Measurements from ENCODE around the gene GPR146. TPM values are rescaled to one million over a fixed set of nuclear protein-coding genes. Genes with fewer than 3 reads are reported as not detected.

GPR146 gene
- polyA plus RNA-seq, 1 donor: 4.0 TPM

- DNase-seq: no peak
- H3K4me1 ChIP-seq (ENCODE audit: control insufficient read depth, insufficient read depth, low read length): peaks cover 3% of the 10 kb centered on the region
- H3K36me3 ChIP-seq (ENCODE audit: control insufficient read depth, insufficient read depth, low read length): no peaks in the 10 kb centered on the region
- no peak overlapping the region for H3K27ac ChIP-seq (ENCODE audit: low read length)
- no CpG with 5 or more reads among the region's 21 CpGs for WGBS (ENCODE audit: insufficient coverage, low lambda C conversion rate)
- no peak overlapping the region for H3K4me3 ChIP-seq (ENCODE audit: low read length)
- peaks cover 3% of the 10 kb centered on the region for H3K9me3 ChIP-seq (ENCODE audit: control insufficient read depth, low read depth, low read length)
- H3K27me3 ChIP-seq (ENCODE audit: control insufficient read depth, insufficient read depth, low read length): no peaks in the 10 kb centered on the region
Observed at GRCh38 chr7:1103789-1104515, 59.6 kb downstream of the GPR146 start.

- DNase-seq: no peak
- H3K4me3 ChIP-seq (ENCODE audit: low read length): no peak overlapping the region
- peaks cover 3% of the 10 kb centered on the region for H3K4me1 ChIP-seq (ENCODE audit: control insufficient read depth, insufficient read depth, low read length)
- H3K36me3 ChIP-seq (ENCODE audit: control insufficient read depth, insufficient read depth, low read length): no peaks in the 10 kb centered on the region
- H3K9me3 ChIP-seq (ENCODE audit: control insufficient read depth, low read depth, low read length): peaks cover 3% of the 10 kb centered on the region
- H3K27me3 ChIP-seq (ENCODE audit: control insufficient read depth, insufficient read depth, low read length): no peaks in the 10 kb centered on the region
- 100% methylated on average over 1 of the region's 13 CpGs for WGBS (ENCODE audit: insufficient coverage, low lambda C conversion rate)
- H3K27ac ChIP-seq (ENCODE audit: low read length): no peak overlapping the region
Observed at GRCh38 chr7:1104516-1105179, 60.3 kb downstream of the GPR146 start.

- H3K36me3 ChIP-seq (ENCODE audit: control insufficient read depth, insufficient read depth, low read length): no peaks in the 10 kb centered on the region
- DNase-seq: no peak
- H3K27me3 ChIP-seq (ENCODE audit: control insufficient read depth, insufficient read depth, low read length): no peaks in the 10 kb centered on the region
- no CpG with 5 or more reads among the region's 11 CpGs for WGBS (ENCODE audit: insufficient coverage, low lambda C conversion rate)
- H3K27ac ChIP-seq (ENCODE audit: low read length): no peak overlapping the region
- peaks cover 3% of the 10 kb centered on the region for H3K9me3 ChIP-seq (ENCODE audit: control insufficient read depth, low read depth, low read length)
- H3K4me1 ChIP-seq (ENCODE audit: control insufficient read depth, insufficient read depth, low read length): peaks cover 3% of the 10 kb centered on the region
- H3K4me3 ChIP-seq (ENCODE audit: low read length): no peak overlapping the region
Observed at GRCh38 chr7:1105189-1105588, 60.8 kb downstream of the GPR146 start.

GRCh38 chr7:1106063-1106792, 61.9 kb downstream of the GPR146 start:
- H3K36me3 ChIP-seq (ENCODE audit: control insufficient read depth, insufficient read depth, low read length): no peaks in the 10 kb centered on the region
- no peaks in the 10 kb centered on the region for H3K4me1 ChIP-seq (ENCODE audit: control insufficient read depth, insufficient read depth, low read length)
- H3K27ac ChIP-seq (ENCODE audit: low read length): no peak overlapping the region
- DNase-seq: no peak
- H3K9me3 ChIP-seq (ENCODE audit: control insufficient read depth, low read depth, low read length): peaks cover 3% of the 10 kb centered on the region
- H3K4me3 ChIP-seq (ENCODE audit: low read length): no peak overlapping the region
- no peaks in the 10 kb centered on the region for H3K27me3 ChIP-seq (ENCODE audit: control insufficient read depth, insufficient read depth, low read length)
- no CpG with 5 or more reads among the region's 27 CpGs for WGBS (ENCODE audit: insufficient coverage, low lambda C conversion rate)

- Histone ChIP-seq H3K27ac (ENCODE audit: low read length) (no peak overlapping the region), H3K4me1 (ENCODE audit: control insufficient read depth, insufficient read depth, low read length) (no peaks in the 10 kb centered on the region), H3K4me3 (ENCODE audit: low read length) (no peak overlapping the region), H3K36me3 (ENCODE audit: control insufficient read depth, insufficient read depth, low read length) (no peaks in the 10 kb centered on the region), H3K27me3 (ENCODE audit: control insufficient read depth, insufficient read depth, low read length) (no peaks in the 10 kb centered on the region), H3K9me3 (ENCODE audit: control insufficient read depth, low read depth, low read length) (no peaks in the 10 kb centered on the region)
- DNase-seq: no peak
- WGBS (ENCODE audit: insufficient coverage, low lambda C conversion rate): no CpG with 5 or more reads among the region's 20 CpGs
Observed at GRCh38 chr7:1106793-1107421, 62.6 kb downstream of the GPR146 start.

- Histone ChIP-seq H3K4me3 (ENCODE audit: low read length) (no peak overlapping the region), H3K36me3 (ENCODE audit: control insufficient read depth, insufficient read depth, low read length) (peaks cover 2% of the 10 kb centered on the region), H3K9me3 (ENCODE audit: control insufficient read depth, low read depth, low read length) (no peaks in the 10 kb centered on the region), H3K27ac (ENCODE audit: low read length) (no peak overlapping the region), H3K4me1 (ENCODE audit: control insufficient read depth, insufficient read depth, low read length) (no peaks in the 10 kb centered on the region), H3K27me3 (ENCODE audit: control insufficient read depth, insufficient read depth, low read length) (no peaks in the 10 kb centered on the region)
- no peak for DNase-seq
- WGBS (ENCODE audit: insufficient coverage, low lambda C conversion rate): 100% methylated on average over 1 of the region's 30 CpGs
Observed at GRCh38 chr7:1108264-1108920, 64.0 kb downstream of the GPR146 start.

Other genes with a start within 250 kb of the GPR146 start
- gene SUN1, start 212.1 kb upstream of the GPR146 start, polyA plus RNA-seq: 128 TPM
- gene GET4, start 168.0 kb upstream of the GPR146 start, polyA plus RNA-seq: 76.0 TPM
- 62.0 TPM for gene ADAP1, start 89.9 kb upstream of the GPR146 start, polyA plus RNA-seq
- 33.5 TPM for gene COX19, start 69.0 kb upstream of the GPR146 start, polyA plus RNA-seq
- gene CYP2W1, start 61.4 kb upstream of the GPR146 start, polyA plus RNA-seq: 598 TPM
- gene GPER1, start 43.6 kb downstream of the GPR146 start, polyA plus RNA-seq: 1.1 TPM
- gene ZFAND2A, start 115.7 kb downstream of the GPR146 start, polyA plus RNA-seq: 20.2 TPM
- gene UNCX, start 188.3 kb downstream of the GPR146 start, polyA plus RNA-seq: not detected

Data from large intestine (tissue), 3 donors.